ENCODE measurements around the gene NIPAL1.

- TF ChIP-seq CTCF (IDR thresholded peaks at IDR 0.05; ENCODE audit: low read length) (no peak), EZH2phosphoT487 (IDR thresholded peaks at IDR 0.05; ENCODE audit: low read length) (no peak), EZH2 (optimal IDR thresholded peaks at IDR 0.05; ENCODE audit: low read depth, low read length) (no peak)
These were observed 44.4 kb upstream of the NIPAL1 start for GRCh38 chr4:47972181-47972580.

Measured in MM.1S (cell line).